CD4-positive, alpha-beta T cell treated with Interleukin-21 for 1 hour (primary cell): ENCODE measurements around the gene SPTBN5.

ENCODE experiments used
- DNase-seq: peaks from one replicate; pipeline ENCODE4 v3.0.0-alpha.2; 2020

The SPTBN5 gene

DNA sequence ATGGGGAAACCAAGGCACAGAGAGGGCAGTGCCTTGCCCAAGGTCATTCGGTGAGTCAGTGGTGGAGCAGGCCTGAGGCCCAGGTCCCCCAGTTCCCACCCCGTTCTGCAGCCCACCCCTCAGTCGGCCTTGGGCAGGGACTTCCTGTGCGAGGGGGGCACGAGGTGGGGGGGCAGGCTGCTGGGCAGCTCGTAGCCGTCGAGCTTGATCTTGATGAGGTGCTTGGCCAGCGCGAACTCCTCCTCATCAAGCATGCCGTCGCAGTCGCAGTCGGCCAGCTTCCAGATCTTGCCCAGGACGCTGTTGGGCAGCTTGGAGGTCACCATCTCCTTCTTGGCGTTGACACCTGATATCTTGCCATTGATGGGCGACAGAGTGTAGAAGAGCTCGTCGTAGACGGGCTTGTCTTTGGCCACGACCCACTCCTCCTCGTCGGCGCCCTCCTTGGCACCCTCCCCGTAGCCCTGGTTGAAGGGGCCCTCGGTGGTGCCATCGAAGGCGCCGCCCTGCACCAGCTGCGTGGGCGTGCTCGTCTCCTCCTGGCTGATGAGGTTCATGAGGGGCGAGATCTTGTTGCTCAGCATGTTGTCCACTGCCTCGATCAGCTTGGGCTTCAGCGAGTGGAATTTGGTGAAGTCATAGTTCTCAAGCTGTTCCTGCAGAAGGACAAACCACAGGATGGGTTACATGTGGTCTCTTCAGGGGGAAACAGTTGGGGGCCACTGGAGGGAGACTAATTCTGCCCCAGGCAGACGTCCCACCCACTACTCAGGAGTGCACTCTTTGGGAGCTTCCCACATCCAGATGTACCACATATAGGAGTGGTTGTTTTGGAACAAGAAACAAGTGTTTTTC, 6.9 kb upstream of the SPTBN5 start:
- no peak for DNase-seq

DNA sequence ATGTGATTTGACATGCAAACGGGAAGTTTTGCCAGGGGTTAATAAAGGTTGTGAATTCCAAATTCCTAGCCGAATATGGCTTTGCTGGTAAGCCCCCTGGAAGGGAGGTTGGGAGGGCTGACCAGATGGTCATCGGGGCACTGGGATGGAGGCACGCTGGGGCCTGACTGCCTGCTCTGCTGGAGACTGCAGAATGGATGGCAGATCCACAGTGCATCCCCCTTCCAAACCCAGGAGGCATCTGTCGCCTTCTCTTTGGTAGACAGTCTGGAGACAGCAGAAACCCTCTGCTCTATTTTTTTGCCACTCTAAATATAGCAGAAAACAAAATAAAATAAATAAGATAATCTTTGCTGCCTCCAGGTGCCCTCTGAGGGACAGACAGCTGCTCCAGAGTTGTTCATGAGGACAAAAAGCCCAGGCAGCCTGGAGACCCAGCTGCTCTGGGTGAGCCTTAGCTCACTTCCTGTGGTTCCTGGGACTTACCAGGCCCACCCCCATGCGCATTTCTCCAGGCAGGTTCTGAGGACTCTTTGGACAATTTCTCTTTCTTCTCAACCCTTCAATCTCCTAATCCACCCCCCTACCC, 6.1 kb upstream of the SPTBN5 start:
- no peak for DNase-seq

DNA sequence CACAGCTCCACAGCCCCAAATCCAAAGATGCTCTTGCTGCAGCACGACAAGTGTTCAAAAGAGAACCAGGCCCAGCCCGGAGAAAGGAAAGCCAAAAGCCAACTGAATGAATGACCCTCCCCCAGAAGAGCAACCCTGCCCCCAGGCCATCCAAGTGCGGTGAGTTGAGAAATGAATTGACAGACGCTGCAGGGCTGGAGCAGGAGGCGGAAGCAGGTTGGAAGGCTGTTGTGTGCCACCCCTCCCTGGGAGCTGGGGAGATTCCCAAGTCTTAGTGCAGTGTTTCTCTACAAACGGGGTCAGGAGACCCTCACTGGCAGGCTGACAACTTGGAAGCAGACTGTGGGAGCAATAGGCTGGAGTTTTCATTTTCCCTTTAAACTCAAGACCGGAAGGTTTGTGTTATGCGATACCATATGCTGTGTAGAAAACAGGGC, 3.5 kb upstream of the SPTBN5 start:
- no peak for DNase-seq

DNA sequence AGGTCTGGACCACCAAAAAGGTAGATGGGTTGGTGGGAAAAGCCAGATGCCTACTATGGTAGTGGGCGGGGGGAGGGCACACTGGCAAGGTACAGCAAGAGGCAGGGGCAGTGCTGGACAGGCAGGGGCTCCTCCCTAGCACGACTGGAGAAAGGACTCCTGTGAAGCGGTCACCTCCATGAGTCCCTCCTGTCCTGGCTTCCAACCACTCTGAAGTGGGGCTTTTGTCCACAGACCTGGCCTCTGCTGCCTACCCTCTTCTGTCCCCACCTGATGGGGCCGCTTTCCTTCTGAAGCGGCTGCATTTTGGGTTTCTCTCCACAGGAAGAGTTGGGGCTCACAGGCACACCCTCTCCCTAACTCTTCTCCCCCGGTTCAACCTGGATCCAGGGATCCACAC, 2.7 kb upstream of the SPTBN5 start:
- DNase-seq: no peak

DNA sequence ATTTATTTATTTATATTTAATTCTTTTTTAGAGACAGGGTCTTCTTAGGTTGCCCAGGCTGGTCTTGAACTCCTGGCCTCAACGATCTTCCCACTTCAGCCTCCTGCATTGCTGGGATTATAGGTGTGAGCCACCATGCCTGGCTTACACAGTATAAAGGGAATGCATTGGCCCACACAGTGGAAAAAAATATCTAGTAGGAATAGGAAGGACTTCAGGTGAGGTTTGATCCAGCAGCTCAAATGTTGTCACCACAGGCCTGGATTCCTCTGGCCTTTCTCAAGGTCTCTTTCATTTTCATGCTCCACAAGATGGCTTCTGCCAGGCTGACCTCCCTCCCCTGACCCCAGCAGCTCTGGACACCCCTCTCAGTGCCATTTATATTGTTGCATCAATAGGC, 2.1 kb upstream of the SPTBN5 start:
- DNase-seq: no peak

DNA sequence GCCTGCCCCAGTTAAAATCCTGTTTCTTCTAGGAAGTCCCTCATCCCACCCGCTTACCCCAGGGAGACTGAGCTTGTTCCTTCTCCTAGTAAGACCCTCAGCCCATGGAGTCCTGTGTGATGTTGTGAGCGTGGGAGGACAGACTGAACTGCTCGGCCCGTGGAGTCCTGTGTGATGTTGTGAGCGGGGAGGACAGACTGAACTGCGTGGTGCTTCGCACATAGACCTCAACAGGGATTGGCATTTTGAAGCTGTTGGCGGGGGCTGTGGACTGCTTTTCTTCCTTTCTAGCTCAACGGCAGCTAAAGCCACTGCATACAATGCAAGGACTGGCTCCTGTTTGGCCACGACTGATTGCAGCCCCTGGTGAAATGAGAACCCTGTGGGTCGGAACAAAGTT, 1.6 kb upstream of the SPTBN5 start:
- no peak for DNase-seq

DNA sequence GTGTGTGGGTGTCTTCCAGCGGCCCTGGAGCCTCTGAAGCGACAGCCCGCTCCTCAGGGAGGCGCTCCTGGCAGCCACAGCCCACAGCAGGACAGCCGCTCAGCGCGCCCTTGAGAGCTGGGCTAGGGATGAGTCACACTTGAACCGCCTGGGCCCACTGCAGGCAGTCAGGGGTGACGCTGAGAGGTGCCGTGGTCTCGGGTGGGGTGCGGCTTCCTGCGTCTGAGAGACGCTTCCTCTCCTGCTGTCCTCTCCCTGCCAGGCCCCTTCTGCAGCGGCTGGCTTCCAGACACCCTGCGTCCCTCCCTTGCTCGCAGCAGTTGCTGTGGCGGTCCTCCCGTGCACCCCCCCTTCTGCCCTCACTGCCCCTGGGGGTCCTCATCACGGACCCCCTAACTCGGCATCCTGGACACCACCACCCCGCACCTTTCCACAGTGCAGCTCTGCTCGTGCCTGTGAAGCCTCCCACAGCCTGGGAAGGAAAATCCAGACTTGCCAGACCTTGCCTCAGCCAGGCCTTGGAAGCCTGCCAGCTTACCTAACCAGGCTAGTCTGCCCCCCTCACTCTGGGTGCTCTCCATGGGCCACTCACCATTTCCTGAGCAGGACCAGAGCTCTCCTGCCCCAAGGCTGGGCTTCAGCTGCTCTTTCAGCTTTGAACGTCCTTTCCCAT, 1.1 kb upstream of the SPTBN5 start:
- DNase-seq: peak; percentile 90

DNA sequence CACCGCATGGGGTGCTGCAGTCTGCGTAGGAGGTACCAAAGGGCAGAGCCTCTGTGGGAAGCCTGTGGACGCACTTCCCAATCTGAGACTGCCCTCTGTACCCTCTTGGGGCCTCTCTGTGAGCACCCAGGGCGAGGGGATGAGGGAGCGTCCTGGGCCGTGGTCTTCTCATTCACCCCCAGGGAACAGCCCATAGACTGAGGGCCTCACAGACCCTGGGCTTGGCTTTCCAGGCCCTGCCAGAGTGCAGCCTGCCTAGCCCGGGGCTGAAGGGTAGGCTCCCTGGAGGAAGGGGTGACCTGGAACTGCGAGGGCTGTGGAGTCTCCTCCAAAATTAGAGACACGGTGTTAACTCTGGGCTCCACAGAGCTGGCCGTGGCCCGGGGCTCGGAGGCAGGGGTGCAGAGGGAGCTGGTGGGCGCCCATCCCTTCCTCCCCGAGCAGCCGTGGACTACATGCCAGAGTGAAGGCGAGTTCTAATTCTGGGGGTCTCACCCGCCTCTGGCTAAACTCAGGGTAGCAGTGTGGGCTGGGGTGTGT, 468 bp upstream of the SPTBN5 start:
- DNase-seq: no peak

DNA sequence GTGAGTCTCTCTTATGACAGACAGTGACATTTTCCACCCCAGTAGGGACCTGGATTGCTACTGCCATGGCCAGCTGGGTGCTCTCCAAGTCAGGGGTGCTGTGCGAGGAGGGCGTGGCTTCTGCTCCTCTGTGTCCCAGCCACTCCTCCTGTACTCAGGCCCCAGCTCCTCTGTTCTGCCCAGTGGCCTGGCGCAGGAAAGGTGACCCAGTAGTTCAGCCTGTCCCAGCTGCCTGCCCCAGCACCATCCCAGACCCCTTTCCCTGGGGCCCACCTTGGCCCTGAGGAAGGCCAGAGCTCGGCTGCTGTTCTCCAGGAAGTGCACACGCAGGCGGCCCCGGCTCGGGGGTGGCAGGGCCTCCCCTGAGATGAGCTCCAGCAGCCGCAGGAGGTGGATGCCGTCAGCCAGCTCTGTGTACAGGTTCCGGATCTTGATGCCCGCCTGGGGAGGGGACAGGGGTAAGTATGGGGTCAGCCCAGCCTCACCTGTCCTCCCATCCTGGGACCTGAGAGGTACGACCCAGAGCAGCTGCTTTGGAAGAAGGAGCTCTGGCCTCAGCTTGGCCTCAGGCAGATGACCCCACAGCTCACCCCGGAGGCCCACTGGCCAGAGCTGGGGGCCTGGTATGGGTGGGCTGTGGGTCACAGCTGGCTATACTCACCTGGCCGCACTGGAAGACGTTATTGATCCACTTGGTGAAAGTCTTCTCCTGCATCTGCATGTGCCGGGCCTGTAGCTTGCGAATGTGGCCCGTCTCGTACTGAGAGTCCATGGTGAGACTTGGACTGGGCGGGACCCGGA, 1.0 kb downstream of the SPTBN5 start:
- peak; percentile 22 for DNase-seq

DNA sequence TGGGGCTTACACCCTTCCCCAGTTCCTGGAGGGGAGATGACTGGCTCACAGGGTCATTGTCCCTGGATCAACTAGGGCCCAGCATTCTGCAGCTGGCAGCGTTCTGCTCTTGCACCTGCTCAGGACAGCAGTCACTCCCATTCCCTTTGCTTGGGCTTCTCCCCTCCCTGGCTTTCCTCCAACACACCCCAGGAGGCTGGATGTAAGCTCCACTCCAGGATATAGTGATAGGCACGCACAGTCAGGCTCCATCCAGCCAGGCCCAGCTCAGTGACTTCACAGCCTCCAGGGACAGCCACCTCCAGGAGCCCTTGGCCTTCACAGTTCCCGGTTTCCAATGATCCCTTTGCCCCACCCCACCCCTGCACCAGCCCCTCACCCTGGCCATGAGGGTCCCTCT, 1.9 kb downstream of the SPTBN5 start:
- DNase-seq: no peak

DNA sequence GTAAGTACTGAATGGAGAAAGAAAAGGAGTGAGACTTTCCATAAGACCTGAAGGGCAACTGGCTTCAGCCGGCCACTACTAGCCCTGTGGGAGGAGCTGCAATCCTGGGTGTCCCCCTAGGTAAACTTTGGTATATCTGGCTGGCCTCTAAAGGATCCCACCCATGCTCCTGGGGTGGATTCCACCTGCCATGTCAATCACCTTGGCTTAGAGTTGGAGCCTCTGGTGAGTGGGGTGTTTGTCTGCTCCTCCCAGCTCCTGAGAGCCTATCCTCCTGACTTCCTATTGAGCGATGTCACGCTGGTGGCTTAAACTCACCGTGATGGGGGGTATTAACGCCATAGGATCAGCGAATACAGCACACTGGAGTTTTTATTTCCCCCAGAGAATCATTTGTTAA, 2.6 kb downstream of the SPTBN5 start:
- DNase-seq: no peak

DNA sequence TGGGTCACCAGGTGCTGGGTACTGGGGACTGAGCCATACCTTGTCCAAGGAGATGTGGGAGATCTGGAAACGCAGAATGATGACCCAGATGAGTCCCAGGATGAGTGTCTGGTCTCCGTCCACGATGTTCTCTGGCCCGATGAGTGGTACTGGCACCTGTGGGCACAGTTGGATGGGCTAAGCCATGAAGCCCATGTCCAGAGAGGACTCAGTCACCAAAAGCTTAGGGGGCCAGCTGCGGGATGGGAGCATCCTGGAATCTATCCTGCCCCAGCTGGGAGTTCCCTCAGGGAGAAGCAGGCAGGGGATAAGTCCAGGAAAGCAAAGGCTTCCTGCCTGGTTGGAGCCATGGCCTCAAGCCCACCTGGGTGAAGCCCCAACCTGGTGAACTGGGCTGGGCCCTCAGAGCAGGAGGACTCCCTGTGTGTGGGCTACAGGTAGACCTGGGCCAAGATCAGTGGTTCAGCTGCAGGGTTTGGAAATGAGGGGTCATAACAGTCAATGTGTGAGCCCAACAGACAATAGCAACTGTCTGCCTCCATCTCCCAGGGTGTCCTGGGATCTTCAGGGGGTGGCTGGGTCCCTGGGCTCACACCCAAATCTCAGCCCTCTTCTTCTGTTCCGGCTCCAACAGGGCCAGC, 3.7 kb downstream of the SPTBN5 start:
- DNase-seq: no peak

DNA sequence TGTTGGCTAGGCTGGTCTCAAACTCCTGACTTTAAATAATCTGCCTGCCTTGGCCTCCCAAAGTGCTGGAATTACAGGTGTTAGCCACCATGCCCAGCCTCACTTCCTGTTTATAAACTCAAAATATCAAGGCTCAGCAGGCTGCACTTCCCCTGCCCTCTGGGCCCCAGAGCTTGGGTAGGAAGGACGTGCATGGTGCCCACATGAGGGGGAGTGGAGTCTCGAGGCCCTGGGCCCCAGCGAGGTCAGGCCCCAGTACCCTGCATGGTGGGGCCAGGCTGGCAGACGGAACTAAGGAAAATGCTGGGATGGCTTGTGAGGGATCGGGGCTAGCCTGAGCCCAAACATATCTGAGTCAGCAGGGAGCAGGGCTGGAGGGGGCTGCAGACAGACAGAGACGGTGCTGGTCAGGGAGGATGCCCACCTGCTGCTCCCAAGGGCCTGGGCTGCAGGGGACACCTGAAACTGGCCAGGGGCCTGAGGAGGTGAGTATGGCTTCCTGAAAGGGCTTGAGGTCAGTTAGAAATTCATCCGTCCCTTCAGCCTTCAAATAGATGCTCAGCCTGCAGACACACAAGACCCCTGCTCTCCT, 5.1 kb downstream of the SPTBN5 start:
- no peak for DNase-seq

DNA sequence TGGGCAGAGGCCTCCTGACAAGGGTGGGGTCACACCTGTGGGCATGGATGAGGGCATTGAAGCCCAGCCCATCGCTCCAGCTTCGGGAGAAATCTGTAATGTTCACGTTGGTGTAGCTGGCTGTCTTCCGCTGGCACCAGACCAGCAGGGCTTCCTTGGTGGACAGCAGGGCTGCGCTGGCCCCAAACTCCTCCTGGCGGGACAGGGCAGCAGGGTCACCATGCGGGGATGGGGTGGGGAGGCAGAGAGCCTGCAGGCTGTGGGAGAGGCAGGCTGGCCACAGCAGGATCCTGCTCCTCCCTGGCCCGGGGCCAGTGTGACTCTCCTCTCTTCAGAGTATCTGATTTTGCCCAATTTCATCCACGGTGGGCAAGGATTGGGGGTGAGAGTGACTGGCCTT, 6.0 kb downstream of the SPTBN5 start:
- DNase-seq: no peak

DNA sequence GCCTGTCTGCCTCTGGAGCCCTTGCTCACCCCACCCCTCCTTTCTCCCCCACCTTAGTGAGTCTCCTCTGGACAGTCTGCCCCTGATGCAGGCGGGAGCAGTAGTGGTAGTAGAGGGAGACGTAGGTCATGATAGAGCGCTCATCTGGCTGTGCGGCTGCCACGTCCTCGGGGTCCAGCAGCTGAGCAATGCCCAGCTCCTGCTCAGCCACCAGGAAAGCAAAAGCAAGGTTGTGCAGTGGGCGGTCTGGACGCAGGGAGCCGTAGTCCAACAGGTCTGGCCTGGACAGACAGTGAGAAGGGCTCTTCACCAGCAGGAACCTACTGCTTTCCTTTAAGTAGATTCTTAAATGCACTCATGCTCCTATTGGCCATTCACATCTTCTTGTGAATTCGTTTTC, 6.7 kb downstream of the SPTBN5 start:
- DNase-seq: no peak

DNA sequence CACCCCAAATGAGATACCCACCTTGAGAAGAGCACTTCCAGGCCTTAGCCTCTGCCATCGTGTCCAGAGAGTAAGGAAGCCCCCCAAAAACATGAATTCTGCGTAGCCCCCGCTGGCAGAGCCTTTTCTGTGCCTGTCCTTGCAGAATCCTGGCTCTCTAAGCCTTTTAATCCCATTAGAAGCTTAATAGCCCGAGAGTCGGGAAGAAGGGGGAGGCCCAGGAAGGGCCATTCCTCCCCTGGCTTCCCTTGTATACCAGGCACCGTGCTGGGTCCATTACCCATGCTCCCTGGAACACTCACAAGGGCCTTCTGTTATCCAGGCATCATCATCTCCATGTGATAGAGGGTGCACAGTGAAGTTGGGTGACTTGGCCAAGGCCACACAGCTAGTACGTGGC, 7.1 kb downstream of the SPTBN5 start:
- DNase-seq: no peak

DNA sequence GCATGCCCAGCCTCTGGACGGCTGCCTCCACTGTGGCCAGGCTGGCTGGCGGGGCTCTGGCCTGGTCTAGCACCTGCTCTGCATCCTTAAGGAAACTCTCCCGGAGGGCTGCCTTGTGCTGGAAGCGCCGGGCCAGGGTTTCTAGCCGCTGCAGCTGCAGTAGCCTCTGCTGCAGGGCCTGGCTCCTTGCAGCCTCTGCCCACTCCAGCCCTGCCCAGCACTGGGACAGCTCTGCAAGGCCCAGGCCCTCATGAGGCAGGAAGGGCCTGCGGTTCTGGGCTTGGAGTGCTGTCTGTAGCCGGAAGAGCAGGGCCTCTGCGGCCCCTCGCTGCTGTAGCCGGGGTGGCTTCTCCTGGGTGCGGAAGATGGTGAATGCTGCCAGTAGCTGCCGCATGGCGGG, 8.0 kb downstream of the SPTBN5 start:
- no peak for DNase-seq

DNA sequence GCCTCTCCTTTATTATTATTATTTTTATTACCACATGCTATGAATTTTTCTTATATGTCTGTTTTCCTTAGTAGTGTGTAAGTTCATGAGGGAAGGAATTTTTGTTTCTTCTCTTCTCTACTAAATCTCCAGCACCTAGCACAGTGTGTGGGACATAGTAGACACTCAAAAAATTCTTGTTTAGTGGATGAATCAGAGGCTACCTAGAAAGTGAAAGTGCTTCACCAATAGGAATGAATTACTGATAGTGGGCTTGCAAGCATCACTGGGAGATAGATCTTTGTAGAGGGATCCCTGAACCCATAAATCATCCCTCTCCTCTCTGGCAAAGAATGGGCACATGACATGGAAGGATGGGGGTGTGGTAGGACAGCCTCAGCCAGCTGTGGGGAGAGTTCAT, 8.5 kb downstream of the SPTBN5 start:
- no peak for DNase-seq

DNA sequence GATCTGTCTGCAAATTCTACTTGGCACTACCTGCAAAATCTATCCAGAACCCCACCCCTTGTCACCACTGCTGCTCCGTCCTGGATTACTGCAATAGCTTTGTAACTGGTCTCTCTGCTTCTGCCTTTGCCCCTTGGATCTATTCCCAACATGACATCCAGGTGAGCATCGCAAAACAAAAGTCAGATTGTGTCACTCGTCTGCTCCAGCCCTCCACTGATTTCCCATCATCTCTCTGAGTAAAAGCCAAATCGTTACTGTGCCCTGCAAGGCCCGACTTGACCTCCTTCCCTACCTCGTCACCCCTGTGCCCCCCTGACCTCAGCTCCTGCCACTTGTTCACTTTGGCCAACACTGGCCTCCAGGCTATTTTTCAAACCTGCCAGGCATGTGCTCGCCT, 9.4 kb downstream of the SPTBN5 start:
- no peak for DNase-seq

DNA sequence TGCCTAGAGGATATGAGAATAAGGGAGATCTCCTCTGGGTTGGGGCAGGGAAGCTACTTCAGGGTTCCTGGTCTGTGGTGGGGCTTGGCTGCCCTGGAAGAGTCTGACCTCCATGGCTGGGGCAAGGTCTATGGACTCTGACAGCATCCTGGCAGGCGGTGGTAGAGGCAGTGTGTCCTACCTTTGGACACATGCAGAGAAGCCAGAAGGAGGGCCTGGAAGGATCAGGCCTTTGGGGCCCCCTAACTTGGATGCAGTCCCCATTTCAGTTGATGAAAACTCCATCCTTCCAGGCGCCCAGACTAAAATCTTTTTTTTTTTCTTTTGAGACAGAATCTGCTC, 10.4 kb downstream of the SPTBN5 start:
- no peak for DNase-seq

DNA sequence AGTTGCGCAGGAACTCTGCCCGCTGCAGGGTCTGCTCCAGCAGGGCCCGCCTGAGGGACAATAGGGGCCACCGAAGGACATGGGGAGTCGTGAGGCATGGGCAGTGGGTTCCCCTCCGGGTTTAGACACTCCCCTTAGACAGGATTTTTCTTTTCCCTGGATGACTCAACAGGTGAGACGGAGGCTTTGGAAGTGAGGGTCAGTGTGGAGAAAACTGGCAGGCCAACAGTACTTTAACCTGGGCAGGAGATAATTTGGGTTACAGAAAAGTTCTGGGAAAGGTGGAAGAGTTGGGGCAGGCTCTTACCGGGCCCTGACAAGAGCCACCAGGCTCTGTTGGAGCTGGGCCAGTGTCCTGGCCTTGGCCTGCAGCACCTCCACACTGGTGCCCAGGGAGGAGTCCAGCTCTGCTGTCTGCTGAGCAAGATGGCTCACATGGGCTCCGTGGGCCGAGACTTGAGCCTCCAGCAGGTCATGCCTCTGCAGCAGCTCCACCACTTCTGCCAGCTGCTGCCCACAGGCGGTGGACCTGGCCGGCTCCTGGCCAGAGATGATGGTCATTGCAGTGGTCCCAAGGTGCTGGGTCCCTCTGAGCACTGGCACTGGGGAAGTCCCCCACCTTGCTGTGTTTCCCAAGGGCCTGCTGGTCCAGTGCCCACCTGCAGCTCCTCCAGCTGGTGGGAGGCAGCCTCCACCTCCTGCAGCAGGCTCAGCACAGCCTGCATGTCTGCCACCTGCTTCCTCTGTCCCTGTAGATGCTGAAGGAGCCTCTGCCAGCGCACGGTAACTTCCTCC, 11.0 kb downstream of the SPTBN5 start:
- no peak for DNase-seq
